GM12873 (cell line): ENCODE measurements around the gene UAP1.

ENCODE experiments used
- TF ChIP-seq, protein P1 (sequence below): IDR thresholded peaks from 2 replicates; pipeline ENCODE4 v1.5.1; 2012; ENCODE audit warnings: low read depth, mild to moderate bottlenecking, moderate library complexity, low read length, control low read depth; ENCODE audit not compliant: insufficient read depth; ENCODE audit errors: missing control alignments

Gene UAP1

DNA sequence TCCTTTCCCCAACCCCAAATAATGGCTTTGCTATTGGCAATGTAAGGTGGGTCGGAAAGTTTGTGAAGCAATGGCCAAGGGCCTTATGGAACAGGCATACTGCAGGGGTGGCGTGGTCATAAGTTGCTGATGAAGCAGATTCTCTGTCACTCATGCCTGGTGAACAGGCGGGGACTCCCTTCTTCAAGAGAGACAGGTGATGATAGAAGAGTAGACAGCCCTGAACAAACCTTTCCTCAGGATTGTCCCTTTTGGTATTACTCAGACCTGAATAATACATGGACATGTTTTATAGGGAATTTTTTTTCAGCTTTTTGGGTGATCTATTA, 83.4 kb downstream of the UAP1 start:
- TF ChIP-seq, protein P1, sequence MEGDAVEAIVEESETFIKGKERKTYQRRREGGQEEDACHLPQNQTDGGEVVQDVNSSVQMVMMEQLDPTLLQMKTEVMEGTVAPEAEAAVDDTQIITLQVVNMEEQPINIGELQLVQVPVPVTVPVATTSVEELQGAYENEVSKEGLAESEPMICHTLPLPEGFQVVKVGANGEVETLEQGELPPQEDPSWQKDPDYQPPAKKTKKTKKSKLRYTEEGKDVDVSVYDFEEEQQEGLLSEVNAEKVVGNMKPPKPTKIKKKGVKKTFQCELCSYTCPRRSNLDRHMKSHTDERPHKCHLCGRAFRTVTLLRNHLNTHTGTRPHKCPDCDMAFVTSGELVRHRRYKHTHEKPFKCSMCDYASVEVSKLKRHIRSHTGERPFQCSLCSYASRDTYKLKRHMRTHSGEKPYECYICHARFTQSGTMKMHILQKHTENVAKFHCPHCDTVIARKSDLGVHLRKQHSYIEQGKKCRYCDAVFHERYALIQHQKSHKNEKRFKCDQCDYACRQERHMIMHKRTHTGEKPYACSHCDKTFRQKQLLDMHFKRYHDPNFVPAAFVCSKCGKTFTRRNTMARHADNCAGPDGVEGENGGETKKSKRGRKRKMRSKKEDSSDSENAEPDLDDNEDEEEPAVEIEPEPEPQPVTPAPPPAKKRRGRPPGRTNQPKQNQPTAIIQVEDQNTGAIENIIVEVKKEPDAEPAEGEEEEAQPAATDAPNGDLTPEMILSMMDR = no peak

DNA sequence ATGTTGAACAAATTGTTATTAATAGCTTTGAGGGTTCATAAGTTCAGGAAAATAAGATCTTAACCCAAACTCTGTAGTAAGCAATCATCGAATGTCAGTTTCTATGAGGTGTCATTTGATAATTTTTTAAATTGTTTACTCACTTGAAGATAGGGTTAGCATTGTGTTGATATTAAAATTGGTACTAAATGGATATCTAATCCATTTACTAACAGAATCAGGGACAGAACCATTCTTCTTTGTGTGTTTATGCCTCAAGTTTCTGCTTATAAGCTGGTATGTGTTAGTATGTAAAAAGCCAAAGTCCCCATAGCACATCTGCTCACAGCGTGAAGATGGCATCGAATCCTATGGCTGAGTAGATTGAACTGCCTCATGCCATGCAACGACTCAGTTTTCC, 84.1 kb downstream of the UAP1 start:
- TF ChIP-seq, protein P1 = no peak

DNA sequence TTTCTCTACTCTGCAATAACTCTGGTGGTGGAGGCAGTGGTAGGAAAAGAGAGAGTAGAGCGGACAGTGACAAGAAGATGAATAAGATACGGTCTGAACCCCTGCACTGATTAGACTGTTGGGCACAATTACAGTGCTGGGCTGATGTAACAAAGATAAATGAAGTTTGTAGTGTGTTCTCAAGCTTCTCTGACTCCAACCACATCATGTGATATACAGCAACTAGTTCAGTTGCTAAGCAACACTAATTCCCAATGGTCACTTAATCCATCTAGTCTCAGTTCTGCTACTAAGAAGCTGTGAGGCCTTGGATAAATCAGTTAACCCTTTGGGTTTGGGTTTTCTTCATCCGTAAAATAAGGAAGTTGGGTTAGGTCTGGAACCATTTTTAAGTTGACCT, 88.1 kb downstream of the UAP1 start:
- TF ChIP-seq, protein P1 = no peak
